CD14-positive monocyte (primary cell): ENCODE data around the gene RECK. TPM values are rescaled to one million over a fixed set of nuclear protein-coding genes. Genes with fewer than 3 reads are reported as not detected.

Experiments used
- DNase-seq, 3 donors: peaks; one replicate each; pipeline ENCODE4 v3.0.0-alpha.2; 2011 to 2022
- H2AFZ ChIP-seq: 2 replicates; pipeline ENCODE4 v1.6.0; 2012; ENCODE audit warnings: mild to moderate bottlenecking, low read depth, low read length, inconsistent platforms; ENCODE audit not compliant: insufficient read depth, poor library complexity, severe bottlenecking
- H3K27ac ChIP-seq, 2 donors: 1 replicate in 1 of 2; 2 replicates in 1 of 2; pipeline ENCODE4 v1.5.1; 2012 to 2013; ENCODE audit warnings: low read length in 2 of 2, control low read depth in 1 of 2, inconsistent platforms in 1 of 2, low read depth in 1 of 2, mild to moderate bottlenecking in 1 of 2
- H3K27me3 ChIP-seq, 2 donors: one replicate each; pipeline versions ENCODE4 v1.6.0 to v1.6.1; 2011 to 2013; ENCODE audit warnings: low read length in 2 of 2; ENCODE audit not compliant: control insufficient read depth in 2 of 2, insufficient read depth in 2 of 2
- H3K36me3 ChIP-seq, 2 donors: replicated peaks in 1 of 2; 1 replicate in 1 of 2; 2 replicates in 1 of 2; pipeline versions ENCODE4 v1.5.1 to v1.6.1; 2012 to 2013; ENCODE audit warnings: low read length in 2 of 2, control low read depth in 1 of 2, inconsistent platforms in 1 of 2, mild to moderate bottlenecking in 1 of 2; ENCODE audit not compliant: insufficient read depth in 2 of 2, control insufficient read depth in 1 of 2
- H3K4me1 ChIP-seq, 2 donors: 1 replicate in 1 of 2; 2 replicates in 1 of 2; pipeline versions ENCODE4 v1.5.1 to v1.6.1; 2012 to 2013; ENCODE audit warnings: low read length in 2 of 2, control low read depth in 1 of 2, inconsistent platforms in 1 of 2, mild to moderate bottlenecking in 1 of 2, moderate library complexity in 1 of 2; ENCODE audit not compliant: insufficient read depth in 2 of 2, control insufficient read depth in 1 of 2
- H3K4me2 ChIP-seq: replicated peaks from 2 replicates; pipeline ENCODE3; 2012; ENCODE audit warnings: low read length, moderate library complexity, mild to moderate bottlenecking; ENCODE audit not compliant: poor library complexity, severe bottlenecking; ENCODE audit errors: extremely low read depth
- H3K4me3 ChIP-seq, 3 experiments: fragments of 200-600 bp in 1 of 3; sonication (generic) in 1 of 3; replicated peaks in 1 of 3; 1 replicate in 2 of 3; 2 replicates in 1 of 3; pipeline ENCODE4 v1.5.1; 2011 to 2013; ENCODE audit warnings: low read length in 3 of 3, mild to moderate bottlenecking in 3 of 3, control low read depth in 2 of 3, low read depth in 2 of 3, inconsistent platforms in 1 of 3, moderate library complexity in 1 of 3
- H3K79me2 ChIP-seq: 2 replicates; pipeline ENCODE4 v1.6.0; 2012; ENCODE audit warnings: mild to moderate bottlenecking, control low read depth, inconsistent platforms, low read length, moderate library complexity; ENCODE audit not compliant: insufficient read depth
- H3K9ac ChIP-seq: 2 replicates; pipeline ENCODE4 v1.6.0; 2017; ENCODE audit warnings: low read length, mild to moderate bottlenecking; ENCODE audit not compliant: insufficient read depth, poor library complexity, severe bottlenecking
- H3K9me3 ChIP-seq, 2 donors: replicated peaks in 1 of 2; 1 replicate in 1 of 2; 2 replicates in 1 of 2; pipeline versions ENCODE4 v1.5.1 to v1.6.1; 2012 to 2013; ENCODE audit warnings: low read length in 2 of 2, control low read depth in 1 of 2; ENCODE audit not compliant: control insufficient read depth in 1 of 2, insufficient read depth in 1 of 2
- H4K20me1 ChIP-seq: 2 replicates; pipeline ENCODE4 v1.6.0; 2012; ENCODE audit warnings: mild to moderate bottlenecking, low read length, control low read depth, moderate library complexity; ENCODE audit not compliant: insufficient read depth
- H3K27ac Mint-ChIP-seq, 7 donors: one replicate each; pipeline ENCODE4 v1.8.0; 2020; ENCODE audit warnings: mild to moderate bottlenecking in 7 of 7, mixed read lengths in 7 of 7, moderate library complexity in 6 of 7, inconsistent platforms in 2 of 7
- H3K27me3 Mint-ChIP-seq, 3 donors: one replicate each; pipeline ENCODE4 v1.8.0; 2021 to 2022; ENCODE audit warnings: low read depth in 3 of 3, mild to moderate bottlenecking in 3 of 3, mixed read lengths in 3 of 3, moderate library complexity in 3 of 3, inconsistent platforms in 1 of 3
- H3K36me3 Mint-ChIP-seq, 2 donors: one replicate each; pipeline ENCODE4 v1.8.0; 2020; ENCODE audit warnings: mixed read lengths in 2 of 2, inconsistent platforms in 1 of 2, mild to moderate bottlenecking in 1 of 2
- H3K4me1 Mint-ChIP-seq: one replicate; pipeline ENCODE4 v1.8.0; 2020; ENCODE audit warnings: mild to moderate bottlenecking, mixed read lengths
- H3K4me3 Mint-ChIP-seq, 2 donors: one replicate each; pipeline ENCODE4 v1.8.0; 2020; ENCODE audit warnings: mild to moderate bottlenecking in 2 of 2, mixed read lengths in 2 of 2, moderate library complexity in 1 of 2
- H3K9me3 Mint-ChIP-seq, 7 donors: one replicate each; pipeline ENCODE4 v1.8.0; 2020 to 2022; ENCODE audit warnings: mixed read lengths in 7 of 7, mild to moderate bottlenecking in 6 of 7, moderate library complexity in 6 of 7, inconsistent platforms in 2 of 7
- CTCF ChIP-seq: fragments of 200-600 bp; IDR thresholded peaks from one replicate; pipeline ENCODE4 v1.8.0; 2022; ENCODE audit warnings: antibody characterized with exemption, mild to moderate bottlenecking
- WGBS: methylation state at CpG from one replicate; pipeline ENCODE4 v1.1.5; 2013; ENCODE audit warnings: missing lambda C conversion rate; ENCODE audit not compliant: insufficient coverage; 5-methylcytosine and 5-hydroxymethylcytosine counted together
- intact Hi-C, 2 donors: fragments of 100-400 bp; cut with micrococcal nuclease; formaldehyde crosslinking; loops; one replicate each; pipeline versions ENCODE4 v1.15.0 to v1.15.1; 2023
- polyA plus RNA-seq, 3 donors: library from polyadenylated mRNA; depleted of rRNA in 1 of 3; unstranded in 2 of 3; stranded (reverse) in 1 of 3; fragments of 300-500 nt in 2 of 3; fragments of >200 nt in 1 of 3; fragmentation: Illumina TruSeq in 2 of 3; gene quantifications; 1 replicate in 2 of 3; 2 replicates in 1 of 3; pipeline ENCODE4 v1.2.3, GENCODE V29; 2012 to 2021

The RECK gene
- polyA plus RNA-seq, 3 donors = 5.0 to 5.2 (median 5.1) TPM

- WGBS = 100% methylated on average over 1 of the region's 3 CpGs
- no peak for TF ChIP-seq CTCF
- peaks cover 6 to 9% of the 10 kb centered on the region in 2 donors for H3K36me3 Mint-ChIP-seq
Measured at GRCh38 chr9:36080519-36080918, 43.8 kb downstream of the RECK start.

GRCh38 chr9:36082931-36083330 is 46.2 kb downstream of the RECK start:
- no peaks in the 10 kb centered on the region for H3K27me3 ChIP-seq
- H4K20me1 ChIP-seq = no peaks in the 10 kb centered on the region
- Mint-ChIP-seq H3K27ac (no peak overlapping the region), H3K36me3 (peaks cover 18 to 22% of the 10 kb centered on the region in 2 donors), H3K27me3 (no peaks in the 10 kb centered on the region), H3K4me3 (no peak overlapping the region), H3K9me3 (peaks cover 0 to 9% (median 6%) of the 10 kb centered on the region in 7 donors), H3K4me1 (peaks cover 15% of the 10 kb centered on the region)
- no peak overlapping the region for H3K4me3 ChIP-seq
- H3K4me2 ChIP-seq = no peak overlapping the region
- H3K79me2 ChIP-seq = no peaks in the 10 kb centered on the region
- H3K36me3 ChIP-seq = peaks cover 0 to 16% of the 10 kb centered on the region in 2 donors
- peaks cover 0 to 9% of the 10 kb centered on the region in 2 donors for H3K9me3 ChIP-seq
- DNase-seq = no peak
- H3K27ac ChIP-seq = no peak overlapping the region
- H2AFZ ChIP-seq = no peak overlapping the region
- peaks cover 5 to 10% of the 10 kb centered on the region in 2 donors for H3K4me1 ChIP-seq
- H3K9ac ChIP-seq = no peak overlapping the region
- intact Hi-C loops = no loop called here
- WGBS = no CpG with 5 or more reads among the region's 5 CpGs
- TF ChIP-seq CTCF = no peak

More at GRCh38 chr9:36080519-36080918, 43.8 kb downstream of the RECK start:
- Mint-ChIP-seq H3K27me3 (no peaks in the 10 kb centered on the region), H3K9me3 (no peaks in the 10 kb centered on the region), H3K4me3 (no peak overlapping the region), H3K4me1 (peaks cover 15% of the 10 kb centered on the region), H3K27ac (no peak overlapping the region)
- DNase-seq = no peak
- Histone ChIP-seq H3K4me1 (peaks cover 5 to 10% of the 10 kb centered on the region in 2 donors), H3K4me3 (no peak overlapping the region), H3K36me3 (peaks cover 0 to 12% of the 10 kb centered on the region in 2 donors), H3K9ac (no peak overlapping the region), H4K20me1 (no peaks in the 10 kb centered on the region), H3K27me3 (no peaks in the 10 kb centered on the region), H3K9me3 (no peaks in the 10 kb centered on the region), H3K4me2 (no peak overlapping the region), H3K27ac (no peak overlapping the region), H3K79me2 (no peaks in the 10 kb centered on the region), H2AFZ (no peak overlapping the region)
- intact Hi-C loops = no loop called here
